Stimulated activated naive CD8-positive, alpha-beta T cell treated with anti-CD3 and anti-CD28 coated beads, Interleukin-15, amount 100 ng/mL, for 72 hours (primary cell): ENCODE results near the gene CDC42EP4.

ENCODE experiments used
- ATAC-seq: fragments of 150-1000 bp; cut with Tn5 transposase; 2 replicates; pipeline ENCODE4 v1.10.0; 2021; ENCODE audit warnings: mild to moderate bottlenecking, moderate library complexity
- DNase-seq, 2 donors: peaks; one replicate each; pipeline ENCODE4 v3.0.0; 2021 to 2022
- H3K27ac Mint-ChIP-seq, 2 donors: one replicate each; pipeline ENCODE4 v1.8.0; 2022; ENCODE audit warnings: mild to moderate bottlenecking in 2 of 2, mixed read lengths in 2 of 2, moderate library complexity in 2 of 2
- H3K27me3 Mint-ChIP-seq: one replicate; pipeline ENCODE4 v1.8.0; 2022; ENCODE audit warnings: mixed read lengths
- H3K4me1 Mint-ChIP-seq: one replicate; pipeline ENCODE4 v1.8.0; 2022; ENCODE audit warnings: mild to moderate bottlenecking, mixed read lengths
- H3K4me3 Mint-ChIP-seq, 2 donors: one replicate each; pipeline ENCODE4 v1.8.0; 2022; ENCODE audit warnings: mild to moderate bottlenecking in 2 of 2, mixed read lengths in 2 of 2, moderate library complexity in 1 of 2
- H3K9me3 Mint-ChIP-seq, 2 donors: one replicate each; pipeline ENCODE4 v1.8.0; 2022; ENCODE audit warnings: mixed read lengths in 2 of 2

The CDC42EP4 gene

GRCh38 chr17:73284354-73284753 is 27.4 kb downstream of the CDC42EP4 start:
- Mint-ChIP-seq H3K9me3 (no peaks in the 10 kb centered on the region), H3K27me3 (no peaks in the 10 kb centered on the region), H3K4me1 (no peaks in the 10 kb centered on the region), H3K27ac (no peak overlapping the region), H3K4me3 (no peak overlapping the region)
- DNase-seq, result no peak
- ATAC-seq, result no peak

DNA sequence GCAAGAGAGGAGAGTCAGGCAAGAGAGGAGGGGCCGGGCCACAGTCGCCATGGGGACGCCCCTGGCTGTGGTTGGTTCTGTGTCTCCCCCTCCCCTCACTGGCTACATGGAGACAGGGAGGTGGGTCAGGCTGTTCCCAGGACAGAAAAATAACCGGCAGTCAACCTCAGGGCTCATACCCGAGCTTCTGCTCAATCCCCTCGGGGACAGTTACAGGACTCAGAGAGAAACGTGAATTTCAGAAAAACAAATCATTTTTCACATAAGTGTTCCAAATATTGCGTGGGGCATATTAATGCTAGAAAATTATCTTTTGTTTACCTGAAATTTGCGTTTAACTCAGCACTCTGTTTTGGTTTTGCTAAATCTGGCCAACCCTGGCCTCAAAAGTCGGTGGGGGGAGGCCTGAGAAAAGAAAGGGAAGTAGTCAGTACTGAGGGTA is 27.9 kb downstream of the CDC42EP4 start:
- no peak for DNase-seq

DNA sequence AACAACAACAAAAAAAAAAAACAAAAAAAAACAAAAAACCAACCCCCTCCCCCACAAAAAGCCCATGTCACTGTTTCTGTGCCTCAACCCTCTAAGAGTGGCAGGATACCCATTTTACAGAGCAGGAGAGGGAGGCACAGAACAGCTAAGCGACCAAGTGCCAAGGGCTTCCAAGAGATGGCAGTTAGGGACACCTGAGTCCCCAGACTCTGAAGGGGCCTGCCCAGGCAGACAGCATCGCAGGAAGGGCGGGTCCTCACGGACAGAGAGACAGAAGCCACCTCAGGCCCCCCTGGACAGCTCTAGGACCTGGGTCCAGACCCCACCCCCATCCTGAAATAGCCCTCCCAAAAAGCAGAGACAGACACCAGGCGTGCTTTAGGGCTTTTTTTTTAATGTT is 28.6 kb downstream of the CDC42EP4 start:
- Mint-ChIP-seq H3K4me3 (no peak overlapping the region), H3K9me3 (no peaks in the 10 kb centered on the region), H3K27me3 (no peaks in the 10 kb centered on the region), H3K4me1 (no peaks in the 10 kb centered on the region), H3K27ac (no peak overlapping the region)
- DNase-seq (no peak), ATAC-seq (no peak)

More for the DNA sequence above, 27.9 kb downstream of the CDC42EP4 start:
- Mint-ChIP-seq H3K4me3 (no peak overlapping the region), H3K4me1 (no peaks in the 10 kb centered on the region), H3K9me3 (no peaks in the 10 kb centered on the region), H3K27ac (no peak overlapping the region), H3K27me3 (no peaks in the 10 kb centered on the region)
- no peak for ATAC-seq

DNA sequence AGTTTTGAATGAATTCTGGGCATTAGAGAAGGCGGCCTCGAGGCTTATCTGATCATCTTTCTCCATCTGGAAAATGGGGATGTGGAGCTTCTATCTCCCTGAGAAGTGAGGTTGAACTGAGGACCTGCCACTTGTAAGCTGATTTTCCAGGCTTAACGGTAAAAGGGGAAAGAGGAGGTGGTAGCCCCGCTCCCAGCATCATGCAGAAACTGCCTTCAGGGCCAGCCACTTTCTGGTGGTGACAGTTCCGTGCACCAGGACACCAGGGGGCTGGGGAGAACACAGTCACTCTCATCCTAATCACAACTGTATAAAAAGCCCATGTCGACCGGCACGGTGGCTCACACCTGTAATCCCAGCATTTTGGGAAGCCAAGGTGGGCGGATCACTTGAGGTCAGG is 29.2 kb downstream of the CDC42EP4 start:
- Mint-ChIP-seq H3K9me3 (no peaks in the 10 kb centered on the region), H3K4me3 (no peak overlapping the region), H3K27ac (no peak overlapping the region), H3K27me3 (no peaks in the 10 kb centered on the region), H3K4me1 (no peaks in the 10 kb centered on the region)
- ATAC-seq (no peak), DNase-seq (no peak)

DNA sequence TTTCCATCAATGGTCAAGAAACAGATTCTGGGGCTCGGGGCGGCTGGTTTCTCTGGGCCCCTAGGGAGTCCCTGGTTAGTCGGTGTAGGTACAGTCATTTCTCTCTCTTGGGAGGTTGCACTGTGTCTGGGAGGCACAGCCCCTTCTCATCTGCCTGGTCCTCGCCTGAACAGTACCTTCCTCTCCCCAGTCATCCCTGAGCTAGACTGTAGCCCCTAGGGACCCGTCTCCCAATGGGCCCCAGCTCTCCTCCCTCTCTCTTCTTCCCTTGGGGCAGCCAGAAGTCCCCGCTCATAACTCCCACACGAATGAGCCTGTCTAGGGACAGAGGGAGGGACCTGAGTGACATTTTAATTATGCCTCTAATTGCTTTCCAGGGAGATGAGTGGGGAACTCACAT is 29.9 kb downstream of the CDC42EP4 start:
- no peak overlapping the region for H3K4me3 Mint-ChIP-seq
- no peaks in the 10 kb centered on the region for H3K27me3 Mint-ChIP-seq
- ATAC-seq (peak; percentile 18), DNase-seq (no peak)
- H3K4me1 Mint-ChIP-seq, result no peaks in the 10 kb centered on the region
- H3K27ac Mint-ChIP-seq, result peak overlapping the region in 1 of 2 donors; percentile 85
- no peaks in the 10 kb centered on the region for H3K9me3 Mint-ChIP-seq

GRCh38 chr17:73280191-73280590 is 31.6 kb downstream of the CDC42EP4 start:
- no peak overlapping the region for H3K27ac Mint-ChIP-seq
- no peak overlapping the region for H3K4me3 Mint-ChIP-seq
- no peaks in the 10 kb centered on the region for H3K27me3 Mint-ChIP-seq
- H3K4me1 Mint-ChIP-seq, result no peaks in the 10 kb centered on the region
- DNase-seq (no peak), ATAC-seq (no peak)
- no peaks in the 10 kb centered on the region for H3K9me3 Mint-ChIP-seq

DNA sequence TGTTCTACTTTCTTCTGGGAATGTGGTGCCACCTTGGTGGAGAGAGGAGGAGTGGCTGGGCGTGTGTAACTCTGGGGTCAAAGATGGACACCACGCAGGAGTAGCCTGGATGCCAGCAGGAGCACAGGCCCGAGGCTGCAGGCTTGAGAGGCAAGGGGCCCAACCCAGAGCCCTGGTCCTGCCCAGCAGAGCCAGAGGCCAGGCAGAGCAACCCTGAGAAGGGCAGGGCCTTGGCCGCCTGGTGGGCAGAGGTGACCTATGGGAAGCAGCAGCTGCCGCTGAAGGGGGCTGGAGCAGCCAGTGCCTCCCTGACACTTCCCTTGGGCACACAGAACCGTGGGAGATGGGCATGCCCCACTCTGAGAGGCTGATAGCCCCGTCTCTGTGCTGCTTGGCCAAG is 32.1 kb downstream of the CDC42EP4 start:
- ATAC-seq, result no peak
- Mint-ChIP-seq H3K4me3 (no peak overlapping the region), H3K9me3 (no peaks in the 10 kb centered on the region), H3K27me3 (no peaks in the 10 kb centered on the region), H3K4me1 (no peaks in the 10 kb centered on the region), H3K27ac (no peak overlapping the region)
- no peak for DNase-seq

DNA sequence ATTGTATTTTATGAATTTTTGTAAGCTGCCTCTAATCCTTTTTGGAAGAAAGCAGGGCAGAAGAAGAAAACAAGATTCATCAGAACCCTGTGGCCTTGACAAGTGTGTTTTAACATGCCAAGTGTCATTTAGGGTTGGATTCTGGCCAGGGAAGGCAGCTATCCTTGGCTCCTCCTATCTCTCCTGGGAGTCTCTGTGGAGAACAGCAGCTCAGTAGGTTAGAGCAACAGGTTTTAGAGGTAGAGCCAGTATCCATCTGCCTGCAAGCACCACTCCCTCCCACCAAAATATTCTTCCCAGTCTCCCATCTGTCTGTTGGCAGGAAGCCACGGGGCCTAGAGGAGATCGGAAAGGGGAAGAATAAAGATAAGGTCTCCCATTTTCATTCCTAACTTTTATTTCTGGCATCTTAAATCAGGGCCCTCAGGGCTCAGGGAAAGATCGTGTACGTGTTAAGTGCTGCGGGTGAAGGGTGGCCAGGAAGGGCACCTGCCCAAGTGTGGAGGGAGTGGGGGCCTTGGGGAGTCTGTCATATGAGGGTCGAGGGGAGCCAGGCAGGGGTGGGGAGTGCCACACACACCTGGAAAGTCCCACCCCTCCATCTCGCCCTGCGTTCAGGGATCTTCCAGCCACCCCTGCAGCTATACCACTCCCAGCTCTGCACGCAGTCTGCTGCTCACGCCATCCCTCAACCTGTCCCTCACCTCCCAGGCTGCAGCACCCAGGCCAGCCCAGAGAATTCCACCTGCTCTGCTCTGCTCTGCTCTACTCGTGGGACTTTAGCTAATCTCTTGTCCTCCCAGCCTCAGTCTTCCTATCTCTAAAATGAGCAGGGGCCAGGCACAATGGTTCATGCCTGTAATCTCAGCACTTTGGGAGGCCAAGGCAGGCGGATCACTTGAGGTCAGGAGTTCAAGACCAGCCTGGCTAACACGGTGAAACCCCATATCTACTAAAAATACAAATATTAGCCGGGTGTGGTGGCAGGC is 33.0 kb downstream of the CDC42EP4 start:
- H3K9me3 Mint-ChIP-seq, result no peaks in the 10 kb centered on the region
- DNase-seq (no peak), ATAC-seq (no peak)
- H3K27me3 Mint-ChIP-seq, result no peaks in the 10 kb centered on the region
- H3K4me3 Mint-ChIP-seq, result no peak overlapping the region
- no peaks in the 10 kb centered on the region for H3K4me1 Mint-ChIP-seq
- H3K27ac Mint-ChIP-seq, result no peak overlapping the region

- ATAC-seq (no peak), DNase-seq (no peak)
- no peak overlapping the region for H3K27ac Mint-ChIP-seq
- H3K27me3 Mint-ChIP-seq, result no peaks in the 10 kb centered on the region
- H3K4me3 Mint-ChIP-seq, result no peak overlapping the region
- no peaks in the 10 kb centered on the region for H3K4me1 Mint-ChIP-seq
- no peaks in the 10 kb centered on the region for H3K9me3 Mint-ChIP-seq
Observed at GRCh38 chr17:73278049-73278464, 33.7 kb downstream of the CDC42EP4 start.

GRCh38 chr17:73274490-73274889 is 37.3 kb downstream of the CDC42EP4 start:
- Mint-ChIP-seq H3K27me3 (no peaks in the 10 kb centered on the region), H3K4me3 (no peak overlapping the region), H3K27ac (no peak overlapping the region), H3K9me3 (no peaks in the 10 kb centered on the region), H3K4me1 (no peaks in the 10 kb centered on the region)
- DNase-seq (no peak), ATAC-seq (no peak)

DNA sequence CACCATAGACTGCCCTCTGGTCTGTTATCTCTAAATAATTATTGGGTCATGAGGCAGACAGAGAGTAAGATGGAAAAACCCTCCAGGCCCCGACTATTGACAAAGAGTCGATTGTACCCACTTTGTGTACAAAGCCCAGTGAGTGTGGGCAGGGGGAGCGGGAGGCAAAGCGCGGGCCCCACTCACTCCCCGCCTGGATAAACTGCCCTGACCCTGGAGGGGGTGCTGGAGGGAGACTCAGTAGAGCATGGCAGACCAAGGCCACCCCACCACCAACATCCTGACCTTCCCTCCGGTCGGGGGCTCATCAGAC is 38.9 kb downstream of the CDC42EP4 start:
- ATAC-seq (no peak), DNase-seq (no peak)
- Mint-ChIP-seq H3K27ac (no peak overlapping the region), H3K27me3 (no peaks in the 10 kb centered on the region), H3K4me3 (no peak overlapping the region), H3K4me1 (no peaks in the 10 kb centered on the region), H3K9me3 (no peaks in the 10 kb centered on the region)

- H3K27me3 Mint-ChIP-seq, result no peaks in the 10 kb centered on the region
- no peaks in the 10 kb centered on the region for H3K4me1 Mint-ChIP-seq
- H3K27ac Mint-ChIP-seq, result no peak overlapping the region
- H3K9me3 Mint-ChIP-seq, result no peaks in the 10 kb centered on the region
- DNase-seq (no peak), ATAC-seq (no peak)
- H3K4me3 Mint-ChIP-seq, result no peak overlapping the region
Observed at GRCh38 chr17:73271072-73271471, 40.7 kb downstream of the CDC42EP4 start.

DNA sequence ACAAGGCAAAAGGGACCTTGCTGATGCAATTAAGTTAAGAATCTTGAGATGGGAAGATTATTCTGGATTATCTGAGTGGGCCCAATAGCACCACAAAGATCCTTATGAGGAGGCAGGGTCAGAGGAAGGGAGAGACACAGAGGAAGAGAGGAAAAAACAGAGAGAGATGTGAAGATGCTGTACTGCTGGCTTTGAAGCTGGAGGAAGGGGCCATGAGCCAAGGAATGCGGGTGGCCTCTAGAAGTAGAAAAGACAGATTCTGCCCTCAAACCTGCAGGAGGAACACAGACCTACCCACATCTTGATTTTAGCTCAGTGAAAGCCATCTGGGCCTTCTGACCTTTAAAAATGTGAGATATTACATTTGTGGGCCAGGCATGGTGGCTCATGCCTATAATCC is 42.0 kb downstream of the CDC42EP4 start:
- Mint-ChIP-seq H3K4me1 (no peaks in the 10 kb centered on the region), H3K27ac (no peak overlapping the region), H3K4me3 (no peak overlapping the region), H3K9me3 (no peaks in the 10 kb centered on the region), H3K27me3 (no peaks in the 10 kb centered on the region)
- DNase-seq (no peak), ATAC-seq (no peak)

DNA sequence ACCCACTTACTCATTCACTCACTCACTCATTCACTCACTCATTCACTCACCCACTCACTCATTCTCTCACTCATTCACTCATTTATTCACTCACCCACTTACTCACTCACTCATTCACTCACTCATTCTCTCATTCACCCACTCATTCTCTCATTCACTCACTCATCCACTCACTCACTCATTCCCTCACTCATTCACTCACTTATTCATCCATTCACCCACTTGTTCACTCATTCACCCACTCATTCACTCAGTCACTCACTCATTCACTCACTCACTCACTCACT is 42.5 kb downstream of the CDC42EP4 start:
- Mint-ChIP-seq H3K27me3 (no peaks in the 10 kb centered on the region), H3K4me3 (no peak overlapping the region), H3K9me3 (no peaks in the 10 kb centered on the region), H3K27ac (no peak overlapping the region), H3K4me1 (no peaks in the 10 kb centered on the region)
- ATAC-seq (no peak), DNase-seq (no peak)

- H3K4me3 Mint-ChIP-seq, result no peak overlapping the region
- no peak for ATAC-seq
- no peak for DNase-seq
- H3K9me3 Mint-ChIP-seq, result no peaks in the 10 kb centered on the region
- no peaks in the 10 kb centered on the region for H3K27me3 Mint-ChIP-seq
- H3K4me1 Mint-ChIP-seq, result no peaks in the 10 kb centered on the region
- no peak overlapping the region for H3K27ac Mint-ChIP-seq
Observed at GRCh38 chr17:73268582-73269328, 43.0 kb downstream of the CDC42EP4 start.

- ATAC-seq, result no peak
Observed at GRCh38 chr17:73267648-73268537, 43.9 kb downstream of the CDC42EP4 start.

More at GRCh38 chr17:73267648-73268537, 43.9 kb downstream of the CDC42EP4 start:
- H3K9me3 Mint-ChIP-seq, result no peaks in the 10 kb centered on the region
- no peak overlapping the region for H3K27ac Mint-ChIP-seq
- H3K4me3 Mint-ChIP-seq, result no peak overlapping the region
- H3K4me1 Mint-ChIP-seq, result no peaks in the 10 kb centered on the region
- DNase-seq, result no peak
- no peaks in the 10 kb centered on the region for H3K27me3 Mint-ChIP-seq
